ENCODE measurements around the gene KLHL21.
A peak's percentile ranks its signal among the peaks of the same experiment; 100 is the strongest.

The KLHL21 gene

GRCh38 chr1:6627841-6628545 lies 25.3 kb upstream of the KLHL21 start:
- ChIA-PET POLR2A (interaction anchor here (1.0 kb wide), 1 partner anchor 48 kb away, joined by 3 read pairs; the partner anchor contains the start of gene ZBTB48), CTCF (no interaction called here)
- no peak for DNase-seq (ENCODE audit: extremely low spot score)
- TF ChIP-seq SUZ12 (IDR thresholded peaks at IDR 0.05): no peak
- no peak for TF ChIP-seq FOXA1 (IDR thresholded peaks at IDR 0.05)
- TF ChIP-seq NFRKB (IDR thresholded peaks at IDR 0.05): no peak
- no peak for TF ChIP-seq FOXK2 (IDR thresholded peaks at IDR 0.05)
- TF ChIP-seq TARDBP (IDR thresholded peaks at IDR 0.05): no peak
- TF ChIP-seq HDGF (IDR thresholded peaks at IDR 0.05; ENCODE audit: borderline replicate concordance): no peak
- no peak for TF ChIP-seq LEF1 (IDR thresholded peaks at IDR 0.05; ENCODE audit: borderline replicate concordance)
- TF ChIP-seq ARNT (IDR thresholded peaks at IDR 0.05): no peak
- no peak for TF ChIP-seq ZNF384 (IDR thresholded peaks at IDR 0.05)
- TF ChIP-seq FOXM1 (IDR thresholded peaks at IDR 0.05; ENCODE audit: borderline replicate concordance): no peak
- TF ChIP-seq BHLHE40 (IDR thresholded peaks at IDR 0.05; ENCODE audit: borderline replicate concordance): no peak
- TF ChIP-seq CTBP1 (IDR thresholded peaks at IDR 0.05; ENCODE audit: borderline replicate concordance): no peak
- TF ChIP-seq L3MBTL2 (conservative IDR thresholded peaks at IDR 0.05): no peak
- no peak for TF ChIP-seq ELF4 (IDR thresholded peaks at IDR 0.05)
- no peak for TF ChIP-seq PKNOX1 (IDR thresholded peaks at IDR 0.05)
- TF ChIP-seq SP1 (IDR thresholded peaks at IDR 0.05): no peak

GRCh38 chr1:6627031-6627430 lies 24.4 kb upstream of the KLHL21 start:
- ChIA-PET POLR2A (no interaction called here), CTCF (no interaction called here)
- TF ChIP-seq FOXA1 (IDR thresholded peaks at IDR 0.05) (no peak), L3MBTL2 (conservative IDR thresholded peaks at IDR 0.05) (no peak)
- no peak for DNase-seq (ENCODE audit: extremely low spot score)

GRCh38 chr1:6625584-6626149 lies 23.0 kb upstream of the KLHL21 start:
- POLR2A ChIA-PET: no interaction called here
- CTCF ChIA-PET: interaction anchor here (0.8 kb wide), 1 partner anchor 9 kb away, joined by 3 read pairs; no protein-coding TSS in a partner anchor
- TF ChIP-seq HDGF (IDR thresholded peaks at IDR 0.05; ENCODE audit: borderline replicate concordance) (no peak), LEF1 (IDR thresholded peaks at IDR 0.05; ENCODE audit: borderline replicate concordance) (no peak), SUZ12 (IDR thresholded peaks at IDR 0.05) (no peak), SP1 (IDR thresholded peaks at IDR 0.05) (no peak), FOXA1 (IDR thresholded peaks at IDR 0.05) (no peak), TARDBP (IDR thresholded peaks at IDR 0.05) (no peak), BHLHE40 (IDR thresholded peaks at IDR 0.05; ENCODE audit: borderline replicate concordance) (no peak), NFRKB (IDR thresholded peaks at IDR 0.05) (no peak), FOXK2 (IDR thresholded peaks at IDR 0.05) (no peak), PKNOX1 (IDR thresholded peaks at IDR 0.05) (no peak), CTBP1 (IDR thresholded peaks at IDR 0.05; ENCODE audit: borderline replicate concordance) (no peak)
- DNase-seq (ENCODE audit: extremely low spot score): no peak

GRCh38 chr1:6624710-6625583 lies 22.3 kb upstream of the KLHL21 start, which contains the start of gene THAP3:
TSS of gene THAP3 (plus strand) at chr1:6624868. CDS start at chr1:6625219, 351 bp downstream.
- TF ChIP-seq ELF4 (IDR thresholded peaks at IDR 0.05) (no peak), CTBP1 (IDR thresholded peaks at IDR 0.05; ENCODE audit: borderline replicate concordance) (no peak), LEF1 (IDR thresholded peaks at IDR 0.05; ENCODE audit: borderline replicate concordance) (no peak), ARNT (IDR thresholded peaks at IDR 0.05) (no peak), PKNOX1 (IDR thresholded peaks at IDR 0.05) (no peak), NFRKB (IDR thresholded peaks at IDR 0.05) (no peak), SUZ12 (IDR thresholded peaks at IDR 0.05) (no peak), ZNF384 (IDR thresholded peaks at IDR 0.05) (no peak), L3MBTL2 (conservative IDR thresholded peaks at IDR 0.05) (no peak), TARDBP (IDR thresholded peaks at IDR 0.05) (no peak), FOXA1 (IDR thresholded peaks at IDR 0.05) (no peak), HDGF (IDR thresholded peaks at IDR 0.05; ENCODE audit: borderline replicate concordance) (no peak), FOXM1 (IDR thresholded peaks at IDR 0.05; ENCODE audit: borderline replicate concordance) (no peak), SP1 (IDR thresholded peaks at IDR 0.05) (no peak), FOXK2 (IDR thresholded peaks at IDR 0.05) (no peak), BHLHE40 (IDR thresholded peaks at IDR 0.05; ENCODE audit: borderline replicate concordance) (no peak)
- POLR2A ChIA-PET: interaction anchor here (0.7 kb wide), 1 partner anchor 47 kb away, joined by 3 read pairs; no protein-coding TSS in a partner anchor
- DNase-seq (ENCODE audit: extremely low spot score): peak; percentile 90
- CTCF ChIA-PET: interaction anchor here (1.0 kb wide), 1 partner anchor 13 kb away, joined by 5 read pairs; no protein-coding TSS in a partner anchor

GRCh38 chr1:6623269-6623965 lies 20.7 kb upstream of the KLHL21 start:
- POLR2A ChIA-PET: interaction anchor here (0.6 to 1.4 kb wide), 2 partner anchors 20 to 281 kb away, joined by 3 to 5 read pairs; no protein-coding TSS in a partner anchor
- TF ChIP-seq ZNF384 (IDR thresholded peaks at IDR 0.05) (no peak), FOXK2 (IDR thresholded peaks at IDR 0.05) (no peak), PKNOX1 (IDR thresholded peaks at IDR 0.05) (no peak), ARNT (IDR thresholded peaks at IDR 0.05) (no peak), FOXM1 (IDR thresholded peaks at IDR 0.05; ENCODE audit: borderline replicate concordance) (no peak), LEF1 (IDR thresholded peaks at IDR 0.05; ENCODE audit: borderline replicate concordance) (no peak), FOXA1 (IDR thresholded peaks at IDR 0.05) (no peak), NFRKB (IDR thresholded peaks at IDR 0.05) (no peak), L3MBTL2 (conservative IDR thresholded peaks at IDR 0.05) (no peak), SP1 (IDR thresholded peaks at IDR 0.05) (no peak), TARDBP (IDR thresholded peaks at IDR 0.05) (no peak), CTBP1 (IDR thresholded peaks at IDR 0.05; ENCODE audit: borderline replicate concordance) (no peak), BHLHE40 (IDR thresholded peaks at IDR 0.05; ENCODE audit: borderline replicate concordance) (no peak), SUZ12 (IDR thresholded peaks at IDR 0.05) (no peak), HDGF (IDR thresholded peaks at IDR 0.05; ENCODE audit: borderline replicate concordance) (no peak), ELF4 (IDR thresholded peaks at IDR 0.05) (no peak)
- CTCF ChIA-PET: interaction anchor here (1.0 kb wide), 1 partner anchor 12 kb away, joined by 5 read pairs; no protein-coding TSS in a partner anchor
- no peak for DNase-seq (ENCODE audit: extremely low spot score)

Data from HEK293T (cell line).